IMR-90 (cell line): ENCODE measurements around the gene TRAPPC12.

Experiments
- BHLHE40 ChIP-seq: fragments of 150-350 bp; IDR thresholded peaks from 2 replicates; pipeline ENCODE4 v1.6.1; 2016; ENCODE audit warnings: mild to moderate bottlenecking, low read depth, low read length
- CEBPB ChIP-seq: IDR thresholded peaks from 2 replicates; pipeline ENCODE4 v1.6.1; 2012; ENCODE audit warnings: low read depth, low read length, improper control_type of control experiment
- FOS ChIP-seq: fragments of 150-350 bp; IDR thresholded peaks from 2 replicates; pipeline ENCODE4 v1.6.1; 2016; ENCODE audit warnings: low read depth, low read length
- POLR2A ChIP-seq: IDR thresholded peaks from 2 replicates; pipeline ENCODE4 v1.6.1; 2012; ENCODE audit warnings: mild to moderate bottlenecking, low read depth, low read length
- RAD21 ChIP-seq: IDR thresholded peaks from 2 replicates; pipeline ENCODE4 v1.6.1; 2012; ENCODE audit warnings: low read length, improper control_type of control experiment
- RCOR1 ChIP-seq: IDR thresholded peaks from 2 replicates; pipeline ENCODE4 v1.6.1; 2012; ENCODE audit warnings: mild to moderate bottlenecking, low read length, improper control_type of control experiment; ENCODE audit not compliant: insufficient replicate concordance
- RFX5 ChIP-seq: IDR thresholded peaks from 2 replicates; pipeline ENCODE4 v1.8.0; 2012; ENCODE audit warnings: low read depth, mild to moderate bottlenecking, low read length, moderate library complexity
- USF2 ChIP-seq: fragments of 150-350 bp; IDR thresholded peaks from 2 replicates; pipeline ENCODE4 v1.6.1; 2017; ENCODE audit warnings: mild to moderate bottlenecking, antibody characterized with exemption, low read length, low read depth
- TF ChIP-seq, protein P1 (sequence below): conservative IDR thresholded peaks from 2 replicates; pipeline ENCODE4 v1.5.1; 2012; ENCODE audit warnings: mild to moderate bottlenecking, low read depth, low read length, improper control_type of control experiment

DNA sequence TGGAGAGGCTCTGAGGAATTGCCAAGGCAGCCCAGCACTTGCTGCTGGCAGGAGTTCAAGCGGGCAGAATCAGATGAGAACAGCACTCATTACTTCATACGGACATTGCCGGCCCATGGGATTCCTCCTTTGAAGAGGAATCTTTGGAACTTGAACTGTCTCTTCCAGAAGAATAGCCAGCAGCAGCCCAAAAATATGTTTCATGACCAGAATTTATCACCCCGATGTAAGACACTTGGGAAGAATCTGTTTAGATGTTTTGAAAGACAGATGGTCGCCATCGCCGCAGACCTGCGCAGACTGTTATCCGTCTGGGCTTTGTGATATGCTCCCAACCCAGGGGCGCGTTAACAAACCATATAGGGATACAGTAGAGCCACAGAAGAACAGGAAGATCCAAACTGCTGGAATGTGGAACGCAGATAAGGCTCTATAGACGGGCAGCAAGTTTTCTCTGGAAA lies 143.5 kb downstream of the TRAPPC12 start:
- TF ChIP-seq CEBPB = no peak
- TF ChIP-seq BHLHE40 = no peak
- TF ChIP-seq, protein P1, sequence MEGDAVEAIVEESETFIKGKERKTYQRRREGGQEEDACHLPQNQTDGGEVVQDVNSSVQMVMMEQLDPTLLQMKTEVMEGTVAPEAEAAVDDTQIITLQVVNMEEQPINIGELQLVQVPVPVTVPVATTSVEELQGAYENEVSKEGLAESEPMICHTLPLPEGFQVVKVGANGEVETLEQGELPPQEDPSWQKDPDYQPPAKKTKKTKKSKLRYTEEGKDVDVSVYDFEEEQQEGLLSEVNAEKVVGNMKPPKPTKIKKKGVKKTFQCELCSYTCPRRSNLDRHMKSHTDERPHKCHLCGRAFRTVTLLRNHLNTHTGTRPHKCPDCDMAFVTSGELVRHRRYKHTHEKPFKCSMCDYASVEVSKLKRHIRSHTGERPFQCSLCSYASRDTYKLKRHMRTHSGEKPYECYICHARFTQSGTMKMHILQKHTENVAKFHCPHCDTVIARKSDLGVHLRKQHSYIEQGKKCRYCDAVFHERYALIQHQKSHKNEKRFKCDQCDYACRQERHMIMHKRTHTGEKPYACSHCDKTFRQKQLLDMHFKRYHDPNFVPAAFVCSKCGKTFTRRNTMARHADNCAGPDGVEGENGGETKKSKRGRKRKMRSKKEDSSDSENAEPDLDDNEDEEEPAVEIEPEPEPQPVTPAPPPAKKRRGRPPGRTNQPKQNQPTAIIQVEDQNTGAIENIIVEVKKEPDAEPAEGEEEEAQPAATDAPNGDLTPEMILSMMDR = no peak
- TF ChIP-seq RAD21 = no peak
- no peak for TF ChIP-seq FOS
- no peak for TF ChIP-seq POLR2A
- no peak for TF ChIP-seq RFX5
- TF ChIP-seq USF2 = no peak
- TF ChIP-seq RCOR1 = no peak
